ENCODE measurements around the gene LRTM2.

LRTM2 gene

DNA sequence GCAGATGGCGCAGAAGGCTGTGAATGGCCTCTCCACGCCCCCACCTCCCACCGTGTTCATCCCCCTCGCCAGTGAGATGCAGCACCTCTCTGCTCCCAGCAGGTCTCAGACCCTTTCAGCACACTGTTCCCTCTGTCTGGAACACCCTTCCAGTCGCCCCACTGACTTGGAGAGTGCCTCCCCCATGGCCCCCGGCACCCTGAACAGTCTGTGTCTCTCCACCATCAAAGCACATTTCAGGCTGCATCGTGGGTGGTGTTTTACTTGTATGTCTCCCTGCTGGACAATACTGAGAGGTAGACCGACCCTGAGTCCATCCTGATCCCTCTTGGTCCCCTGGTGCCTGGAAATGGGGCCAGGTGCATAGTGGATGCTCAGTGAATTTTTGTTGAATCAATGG lies 63.1 kb downstream of the LRTM2 start:
- DNase-seq (ENCODE audit: low read depth in 2 of 2): no peak

DNA sequence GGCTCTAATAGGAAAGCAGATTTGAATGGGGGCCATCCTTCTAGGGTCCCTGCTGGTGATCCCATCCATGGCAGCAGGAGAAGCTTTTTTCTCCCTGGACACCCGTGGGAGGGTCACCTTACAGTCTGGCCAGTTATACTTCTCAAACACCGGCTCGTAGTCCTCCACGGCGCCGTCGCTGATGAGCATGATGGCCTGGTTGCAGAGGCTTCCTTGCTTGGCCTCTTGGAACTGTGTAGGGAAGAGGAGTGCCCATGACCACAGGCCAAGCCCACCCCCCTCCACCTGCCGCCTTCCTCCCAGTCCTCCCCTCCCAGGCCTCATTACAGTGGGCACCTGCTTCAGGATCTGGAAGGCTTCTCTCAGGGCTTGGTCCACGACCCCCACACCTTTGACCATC lies 64.3 kb downstream of the LRTM2 start:
- no peak for DNase-seq (ENCODE audit: low read depth in 2 of 2)

DNA sequence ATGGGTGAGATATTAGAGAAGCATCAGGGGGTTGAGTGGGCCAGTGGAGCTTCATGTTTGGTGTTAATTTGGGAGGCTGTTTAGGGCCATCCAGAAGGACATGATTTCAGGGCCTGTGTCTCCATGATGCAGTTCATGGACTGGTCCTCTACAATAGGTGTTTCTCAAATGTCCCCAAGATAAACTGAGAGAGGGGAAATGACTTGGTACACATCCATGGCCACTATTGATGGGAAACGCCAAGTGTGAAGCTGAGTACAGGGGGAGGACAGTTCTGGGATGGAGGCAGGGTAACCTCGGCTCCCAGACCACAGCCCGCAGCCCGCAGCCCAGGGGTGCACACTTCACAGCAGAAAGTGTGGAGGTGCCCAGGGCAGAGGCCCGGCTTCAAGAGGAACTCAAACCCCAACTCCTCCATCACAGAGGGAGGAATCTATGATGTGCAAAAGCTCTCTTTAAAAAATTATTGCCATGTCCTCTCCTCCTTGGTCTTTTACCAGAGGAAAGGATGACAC lies 64.8 kb downstream of the LRTM2 start:
- DNase-seq (ENCODE audit: low read depth in 2 of 2): no peak

DNA sequence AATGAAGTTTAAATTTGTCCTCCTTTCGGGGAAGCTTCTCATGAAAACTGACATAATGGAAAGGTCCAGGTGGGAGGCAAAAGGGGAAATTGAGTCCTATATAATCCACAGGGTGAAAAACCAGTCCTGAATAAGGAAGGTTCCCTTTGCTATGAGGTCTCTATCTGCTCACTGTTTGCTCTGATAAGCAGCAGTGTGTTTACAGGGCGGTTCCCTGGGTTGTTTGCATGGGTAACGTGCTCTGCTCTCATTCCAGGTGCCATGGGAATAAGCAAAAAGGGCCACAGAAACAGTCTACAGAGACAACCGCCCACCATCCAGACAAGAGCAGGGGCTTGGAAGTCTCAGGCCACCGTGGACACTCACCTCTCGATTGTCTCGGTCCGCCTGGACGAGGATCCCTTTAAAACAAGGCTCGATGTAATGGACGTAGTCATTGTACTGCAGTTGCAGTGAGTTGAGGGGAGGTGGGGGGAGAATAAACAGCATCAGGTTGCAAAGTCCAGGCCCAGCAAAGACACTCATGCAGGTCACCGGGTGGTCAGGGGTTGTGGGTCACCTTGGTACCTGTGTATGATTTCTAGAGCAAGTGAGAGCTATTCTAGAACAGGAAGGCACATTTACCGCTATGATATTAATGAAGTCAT lies 65.4 kb downstream of the LRTM2 start:
- DNase-seq (ENCODE audit: low read depth in 2 of 2): no peak
